Measurements from ENCODE around the gene RERG.

GRCh38 chr12:15212930-15213329 is 8.3 kb downstream of the RERG start:
- TF ChIP-seq CTCF (IDR thresholded peaks at IDR 0.05; ENCODE audit: low read depth, low read length) = no peak
- TF ChIP-seq MAX (IDR thresholded peaks at IDR 0.05; ENCODE audit: low read depth, low read length) = no peak
- no peak for TF ChIP-seq MYC (IDR thresholded peaks at IDR 0.05; ENCODE audit: low read depth, low read length)
- no peak for TF ChIP-seq POLR2A (IDR thresholded peaks at IDR 0.05; ENCODE audit: extremely low read depth, insufficient read length)

Measured in NB4 (cell line).